Left ventricle myocardium superior (tissue), 1 donor: Measurements from ENCODE around the gene TERB1. TPM values are rescaled to one million over a fixed set of nuclear protein-coding genes. Genes with fewer than 3 reads are reported as not detected.
A peak's percentile ranks its signal among the peaks of the same experiment; 100 is the strongest.

ENCODE experiments used
- ATAC-seq: fragments of 200-7000 bp; cut with Tn5 transposase; one replicate; pipeline ENCODE4 v1.9.1; 2020; ENCODE audit warnings: mild to moderate bottlenecking, moderate library complexity
- DNase-seq: peaks from one replicate; pipeline ENCODE4 v3.0.0-alpha.2; 2020
- intact Hi-C: fragments of 100-400 bp; cut with micrococcal nuclease; formaldehyde crosslinking; loops from one replicate; pipeline ENCODE4 v1.11.0; 2022
- total RNA-seq: library from RNA; stranded (reverse); fragmentation: NEBNext Ultra II Directional; extraction: Animal tissue kit (Norgen Biotek cat#: 25700); gene quantifications from one replicate; pipeline ENCODE4 v1.2.1, GENCODE V29; 2021
- donor health status: DM: no; HTN: yes; CAD: no; lungs with severe emphysema.

TERB1 gene
- total RNA-seq, 1 donor from 2014 or later = not detected

DNA sequence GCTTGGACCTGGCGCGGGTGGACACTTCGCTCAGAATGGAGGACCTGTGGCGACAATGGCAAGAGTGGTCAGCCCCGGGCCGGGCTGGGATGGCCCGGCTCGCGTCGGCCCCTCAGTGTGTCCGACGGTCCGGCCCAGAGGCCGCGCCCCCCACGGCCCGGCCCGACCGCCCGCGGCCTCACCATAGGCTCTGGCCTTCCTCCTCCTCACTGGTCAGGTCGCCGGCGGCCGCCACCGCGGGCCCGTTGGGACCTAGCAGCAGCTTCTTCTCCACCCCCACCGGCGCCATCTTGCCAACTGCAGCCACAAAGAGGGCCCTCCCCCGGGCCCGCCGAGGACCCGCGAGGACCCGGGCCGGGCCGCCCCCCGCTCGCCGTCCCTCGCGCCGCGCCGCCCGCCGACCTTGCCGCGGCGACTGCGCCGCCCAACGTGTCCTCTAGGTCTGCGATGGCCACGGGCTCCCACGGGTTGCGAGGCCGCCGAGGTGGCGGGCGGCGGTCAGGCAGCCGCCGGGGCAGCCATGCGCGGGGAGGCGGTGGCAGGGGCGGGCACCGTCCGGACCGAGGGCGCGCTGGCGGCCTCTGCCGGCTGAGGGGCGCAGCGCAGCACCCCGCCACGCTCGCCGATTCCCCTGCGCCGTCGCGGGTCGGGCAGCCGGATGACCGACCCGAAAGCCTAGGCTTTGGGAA lies 49.9 kb downstream of the TERB1 start, which contains the start of gene DYNC1LI2:
DYNC1LI2 (minus strand) TSS at position 307 of the 689 bp plus-strand sequence; CDS start at position 289, 18 bp downstream.
- ATAC-seq = peak; percentile 93
- peak; percentile 89 for DNase-seq
- intact Hi-C loops = no loop called here

DNA sequence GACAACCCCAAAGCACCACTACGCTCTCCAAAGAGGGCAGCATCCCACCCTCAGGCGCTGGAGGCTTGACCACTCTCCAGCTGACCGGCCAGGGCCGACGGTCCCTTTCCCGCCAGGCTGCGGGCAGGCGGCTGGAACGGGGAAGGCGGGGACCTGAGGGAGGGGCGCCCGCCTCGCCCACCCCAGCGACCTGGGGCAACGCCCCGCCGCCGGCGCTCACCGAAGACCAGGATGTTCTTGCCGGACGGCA lies 50.4 kb downstream of the TERB1 start:
- DNase-seq = peak; percentile 51
- peak; percentile 48 for ATAC-seq
- intact Hi-C loops = no loop called here

DNA sequence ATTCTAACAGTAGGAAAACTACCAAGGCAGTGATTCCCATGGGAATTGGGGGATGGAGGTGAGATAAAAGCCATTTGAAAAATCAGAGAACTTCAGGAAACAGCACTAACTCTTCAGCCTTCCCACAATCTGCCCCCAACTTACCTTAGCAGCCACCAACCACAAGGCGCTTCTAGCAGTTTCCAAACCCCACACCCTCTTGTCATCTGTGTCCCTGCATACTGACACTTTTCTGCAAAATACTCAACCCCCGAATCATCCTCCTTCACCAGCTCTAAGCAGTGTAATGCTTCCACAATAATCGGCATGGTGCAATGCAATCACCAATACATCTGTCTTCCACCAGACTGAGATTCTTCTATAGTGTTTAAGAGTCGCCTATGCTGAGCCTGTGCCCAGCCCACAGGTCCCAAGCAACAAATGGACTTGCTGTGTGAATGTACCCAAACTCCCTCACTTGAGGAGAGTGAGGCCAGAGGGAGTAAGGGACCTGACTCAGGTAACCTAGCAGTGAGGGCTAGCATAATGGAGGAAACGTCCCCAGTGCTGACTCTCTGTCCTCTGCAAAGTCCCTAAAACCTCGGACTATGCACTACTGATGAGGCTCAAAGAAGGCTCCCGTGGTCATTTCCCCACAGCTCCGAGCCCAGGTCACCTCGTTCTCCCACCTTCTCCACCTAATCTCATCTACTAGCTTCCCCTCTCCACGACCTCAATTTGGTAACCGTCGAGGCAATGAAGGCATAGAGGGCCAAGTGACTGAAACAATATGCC lies 50.9 kb downstream of the TERB1 start:
- ATAC-seq (no peak), DNase-seq (no peak)
- intact Hi-C loops = no loop called here

DNA sequence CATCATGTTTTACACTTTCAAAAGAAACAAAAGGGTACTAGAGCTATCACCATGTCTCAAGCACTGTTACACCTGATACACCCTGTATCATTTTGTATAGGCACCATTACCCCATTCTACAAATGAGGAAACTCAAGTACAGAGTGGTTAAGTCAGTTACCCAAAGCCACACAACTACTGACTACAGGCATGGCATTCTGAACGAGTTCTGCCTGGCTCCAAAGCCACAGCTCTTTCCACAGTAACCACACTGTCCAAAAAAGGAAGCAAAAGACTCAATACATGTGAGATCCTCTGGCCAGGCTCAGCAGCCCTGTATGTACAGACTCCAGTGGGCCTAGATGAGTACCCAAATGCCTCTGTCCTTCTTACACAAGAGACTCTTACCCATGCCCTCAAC lies 54.7 kb downstream of the TERB1 start:
- DNase-seq (no peak), ATAC-seq (no peak)
- intact Hi-C loops = no loop called here

DNA sequence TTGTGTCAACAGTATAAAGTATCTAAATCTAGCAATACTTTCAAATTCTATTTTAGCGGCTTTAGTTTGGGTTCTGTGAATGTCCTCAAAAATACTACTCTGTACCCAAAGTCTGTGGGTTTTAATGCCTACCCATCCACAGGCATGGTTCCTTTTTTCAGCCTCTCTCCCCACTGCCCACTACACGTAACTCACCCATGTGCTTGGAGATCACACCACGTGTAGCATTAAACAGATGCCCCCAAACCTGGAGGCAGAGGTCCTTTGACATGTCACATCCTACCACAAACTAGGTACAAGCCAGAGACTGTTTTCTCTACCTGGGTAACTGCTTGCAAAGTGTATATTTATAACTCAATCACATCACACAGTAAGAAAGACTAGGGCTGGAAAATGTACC lies 55.3 kb downstream of the TERB1 start:
- intact Hi-C loops = no loop called here
- ATAC-seq (no peak), DNase-seq (no peak)

DNA sequence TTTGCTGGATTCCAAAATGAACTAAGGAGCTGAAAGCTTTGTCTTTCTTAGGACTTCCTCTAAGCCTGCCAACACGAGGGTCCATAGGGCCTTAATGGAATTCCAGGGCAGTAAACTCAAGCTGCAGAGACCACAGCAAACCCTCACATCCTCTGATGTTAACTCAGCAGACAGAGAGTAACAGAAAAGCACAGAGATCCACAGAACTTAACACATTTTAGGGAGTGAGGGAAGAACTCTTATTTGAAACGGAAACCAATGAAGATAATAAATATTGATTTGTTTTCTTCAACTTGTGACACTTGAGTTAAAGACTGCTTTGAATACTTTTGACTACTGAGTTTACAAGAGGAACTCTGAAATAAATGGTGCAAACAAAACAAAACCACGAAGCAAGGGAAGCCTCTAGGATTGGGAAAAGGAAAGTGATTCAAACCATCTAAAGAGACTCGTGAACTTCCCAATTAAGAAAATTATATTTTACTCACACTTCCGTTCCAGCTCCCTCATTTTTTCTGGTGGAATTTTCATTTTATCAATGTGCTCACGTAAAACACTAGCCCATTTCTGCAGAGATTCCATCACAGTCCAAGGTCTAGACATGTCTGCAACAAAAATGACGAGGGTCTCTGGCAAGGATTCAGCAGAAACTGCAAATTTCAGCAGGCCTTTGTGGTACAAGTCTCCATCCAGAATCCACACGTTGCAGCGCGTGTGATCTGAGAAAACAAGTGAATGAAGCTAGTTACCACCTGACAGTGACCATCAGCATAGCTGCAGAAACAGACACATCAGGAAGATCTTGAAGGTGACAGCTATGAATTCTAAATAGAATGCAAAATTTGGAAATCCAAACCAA lies 59.2 kb downstream of the TERB1 start:
- intact Hi-C loops = no loop called here
- ATAC-seq = peak; percentile 49
- DNase-seq = no peak

DNA sequence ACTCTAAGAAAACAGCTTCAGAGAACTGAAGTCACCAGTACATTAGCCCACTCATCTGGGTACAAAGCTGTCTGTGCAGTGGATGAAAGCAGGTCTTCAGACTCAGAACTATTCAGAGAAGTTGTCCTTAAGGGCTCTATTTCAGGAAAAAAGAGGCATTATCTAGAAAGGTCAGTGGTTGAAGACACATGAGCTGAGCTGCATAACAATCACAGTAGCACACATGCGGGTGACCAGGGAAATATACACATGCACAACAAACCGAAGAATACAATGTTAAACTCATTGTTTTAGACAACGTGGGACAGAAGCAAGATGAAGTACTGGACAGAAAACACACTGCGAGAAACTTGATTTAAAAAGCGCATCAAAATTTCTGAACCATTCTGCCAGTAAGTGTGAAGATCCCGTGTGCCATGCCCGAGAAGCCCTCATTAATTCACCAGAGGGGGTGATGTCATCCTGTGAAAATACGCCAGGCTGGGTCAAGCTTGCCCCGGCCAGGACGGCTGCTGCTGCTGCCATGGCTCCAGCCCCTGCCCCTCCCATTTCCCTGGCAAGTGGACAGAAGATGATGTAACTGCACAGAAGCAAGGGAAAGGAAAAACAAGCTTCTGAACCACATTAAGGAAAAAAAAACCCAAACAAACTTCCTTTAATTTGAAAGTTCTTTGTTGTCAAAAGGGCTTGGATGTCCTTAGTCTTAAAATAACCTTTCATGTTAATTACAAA lies 60.0 kb downstream of the TERB1 start:
- peak; percentile 87 for DNase-seq

DNA sequence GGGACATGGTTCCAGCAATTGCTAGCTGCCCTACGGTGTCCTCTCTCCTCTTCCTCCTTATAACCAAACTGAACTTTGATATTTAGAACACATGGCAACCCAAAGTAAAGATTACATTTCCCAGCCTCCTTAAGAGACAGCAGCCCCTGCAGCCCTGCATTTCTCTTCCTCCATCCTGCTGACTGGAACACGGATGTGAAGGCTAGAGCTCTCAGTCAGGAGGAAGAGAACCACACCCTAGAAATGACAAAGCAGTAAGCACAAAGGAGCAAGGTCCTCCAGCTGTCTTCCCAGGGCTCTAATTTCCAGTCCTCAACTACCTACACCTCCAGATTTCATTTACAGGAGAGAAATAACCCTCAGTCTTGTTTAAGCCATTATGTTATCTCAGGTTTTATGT lies 60.9 kb downstream of the TERB1 start:
- no peak for DNase-seq
- intact Hi-C loops = no loop called here
- ATAC-seq = peak; percentile 59

More for the DNA sequence above, 60.0 kb downstream of the TERB1 start:
- intact Hi-C loops = no loop called here
- ATAC-seq = peak; percentile 97

DNA sequence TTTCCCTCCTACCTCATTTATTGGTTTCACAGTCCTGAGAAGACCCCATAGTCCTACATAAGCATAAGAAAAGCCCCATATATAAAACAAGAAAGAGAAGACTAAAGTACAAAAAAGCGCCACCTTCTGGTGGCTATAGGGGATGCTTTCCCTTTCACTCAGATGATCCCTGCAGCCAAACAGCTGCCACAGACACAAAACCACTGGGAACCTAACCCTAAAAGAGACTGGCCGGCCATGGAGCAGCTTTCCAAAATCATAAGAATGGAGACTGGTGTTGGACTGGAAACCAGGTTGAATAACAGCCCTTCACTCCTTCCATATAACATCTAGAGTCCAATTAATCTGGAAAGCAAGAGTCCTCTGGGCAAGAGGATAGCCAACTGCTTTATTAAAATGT lies 61.4 kb downstream of the TERB1 start:
- ATAC-seq (peak; percentile 5), DNase-seq (no peak)
- intact Hi-C loops = no loop called here

DNA sequence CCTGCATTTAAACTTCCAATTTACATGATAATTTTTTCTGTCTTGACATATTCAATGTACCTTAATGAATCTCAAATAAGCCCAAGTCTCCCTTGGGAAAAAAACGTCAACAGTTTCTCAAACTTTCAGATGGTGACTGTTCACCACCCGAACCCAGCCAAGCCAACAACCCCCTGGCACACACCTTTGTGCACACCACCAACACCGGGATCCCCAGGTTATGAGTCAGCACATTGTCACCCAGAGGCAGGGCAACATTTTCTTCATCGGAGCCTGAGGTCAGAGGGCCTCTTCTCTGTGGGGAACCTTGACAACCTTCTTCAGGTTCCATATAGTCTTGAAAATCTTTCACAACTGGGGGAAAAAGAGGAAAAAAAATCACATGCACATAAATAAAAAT lies 65.5 kb downstream of the TERB1 start:
- DNase-seq = no peak
- intact Hi-C loops = no loop called here
- ATAC-seq = no peak

DNA sequence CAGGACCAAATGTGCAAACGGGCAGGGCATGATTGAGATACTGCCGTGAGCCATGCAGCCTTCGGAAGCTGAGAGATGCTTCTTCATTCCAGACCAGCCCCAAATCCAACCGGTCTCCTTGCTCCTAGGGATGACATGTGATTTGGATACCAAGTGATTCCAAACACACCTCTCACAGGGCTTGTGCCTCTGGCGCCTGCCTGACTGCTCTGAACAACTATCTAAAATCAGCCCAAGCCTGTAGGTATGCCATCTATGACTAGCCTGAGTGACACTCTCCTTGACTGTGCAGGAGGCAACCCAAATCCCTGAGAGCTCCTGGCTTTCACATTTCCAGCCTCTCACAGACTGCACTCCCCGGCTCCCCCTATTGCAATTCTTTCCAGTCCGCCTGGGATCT lies 70.3 kb downstream of the TERB1 start:
- intact Hi-C loops = no loop called here
- ATAC-seq = no peak
- no peak for DNase-seq

DNA sequence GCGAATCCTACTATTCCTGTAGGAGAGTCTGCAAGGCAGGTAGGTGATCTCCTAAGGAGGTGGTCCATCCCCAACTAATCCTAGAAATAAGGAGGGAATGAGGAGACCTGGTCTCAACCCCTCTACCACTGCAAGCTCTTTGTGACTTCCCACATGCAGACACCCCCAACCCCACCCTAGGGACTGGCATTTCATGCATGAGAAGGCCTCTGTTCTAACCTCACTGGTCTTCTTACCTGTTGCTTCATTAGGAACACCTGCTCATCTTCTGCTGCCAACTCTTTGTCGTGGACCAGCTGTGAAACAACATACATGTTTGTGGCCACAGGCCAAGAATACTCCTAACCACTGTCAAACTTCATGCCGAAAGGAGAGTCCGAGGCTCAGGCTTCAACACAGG lies 72.6 kb downstream of the TERB1 start:
- ATAC-seq = no peak
- DNase-seq = no peak
- intact Hi-C loops = no loop called here

DNA sequence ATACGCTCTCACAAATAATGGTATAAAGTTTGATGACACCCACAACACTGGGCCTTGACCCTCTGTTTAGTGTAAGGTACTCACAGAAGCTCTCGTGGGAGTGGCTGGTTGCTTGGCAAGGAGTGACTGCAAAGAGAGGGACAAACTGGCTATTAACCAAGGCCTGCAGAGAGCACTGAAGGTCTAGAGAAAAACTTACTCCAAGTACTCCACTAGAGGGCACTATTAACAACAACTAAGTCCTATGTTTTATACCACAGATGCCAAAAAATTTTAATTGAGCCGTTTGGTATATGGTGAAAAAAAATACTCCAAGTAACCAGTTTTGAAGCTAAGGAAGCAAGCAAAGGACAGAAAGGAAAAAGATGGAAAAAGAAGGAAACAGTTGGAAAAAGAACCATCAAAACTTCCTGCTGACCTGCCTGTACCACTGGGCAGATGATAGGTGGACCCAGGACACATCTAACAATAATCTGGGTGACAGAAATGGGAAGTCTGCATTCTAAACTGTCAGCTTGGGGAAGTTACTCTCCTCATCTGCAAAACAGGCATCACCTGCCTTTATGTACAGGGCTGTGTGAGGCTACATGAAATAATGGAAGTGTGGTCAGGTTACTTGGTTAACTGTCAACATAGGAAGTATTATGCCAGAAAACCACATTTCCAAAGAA lies 73.1 kb downstream of the TERB1 start:
- intact Hi-C loops = no loop called here
- peak; percentile 35 for DNase-seq
- peak; percentile 88 for ATAC-seq

DNA sequence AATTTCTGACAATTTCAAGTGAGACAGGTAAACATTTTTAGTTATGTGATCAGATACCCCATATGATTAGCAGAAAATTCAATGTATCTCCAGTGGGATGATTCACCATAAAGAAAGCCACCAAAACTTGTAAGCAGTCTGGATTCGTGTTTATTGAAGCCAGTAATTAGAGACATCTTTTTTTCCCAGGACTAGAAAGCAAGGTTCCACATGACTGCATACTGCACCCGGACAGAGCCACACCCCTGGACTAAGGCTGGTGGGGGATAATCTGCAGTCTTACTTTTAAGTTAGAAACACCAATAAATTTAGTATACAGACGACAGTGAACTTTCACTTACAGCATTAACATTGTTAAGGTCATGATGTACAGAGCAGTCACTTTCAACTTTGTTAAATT lies 80.6 kb downstream of the TERB1 start:
- ATAC-seq (no peak), DNase-seq (no peak)
- intact Hi-C loops = no loop called here

DNA sequence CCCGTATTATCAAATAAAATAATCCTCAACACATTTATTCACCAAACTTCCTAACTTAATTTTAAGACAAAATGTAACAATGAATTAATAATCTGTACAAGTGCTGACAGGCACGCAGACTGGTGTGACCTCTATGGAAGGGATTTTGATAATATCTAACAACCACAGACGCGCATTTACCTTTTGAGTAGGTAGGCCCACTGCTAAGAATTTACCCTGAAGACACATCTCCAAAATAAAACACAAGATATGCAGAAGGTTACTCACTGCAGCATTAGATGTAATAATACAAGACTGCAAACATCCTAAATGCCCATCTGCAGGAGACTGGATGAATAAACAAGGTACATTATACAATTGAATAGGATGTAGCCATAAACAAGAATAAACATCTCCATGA lies 82.1 kb downstream of the TERB1 start:
- intact Hi-C loops = no loop called here
- no peak for ATAC-seq
- no peak for DNase-seq

DNA sequence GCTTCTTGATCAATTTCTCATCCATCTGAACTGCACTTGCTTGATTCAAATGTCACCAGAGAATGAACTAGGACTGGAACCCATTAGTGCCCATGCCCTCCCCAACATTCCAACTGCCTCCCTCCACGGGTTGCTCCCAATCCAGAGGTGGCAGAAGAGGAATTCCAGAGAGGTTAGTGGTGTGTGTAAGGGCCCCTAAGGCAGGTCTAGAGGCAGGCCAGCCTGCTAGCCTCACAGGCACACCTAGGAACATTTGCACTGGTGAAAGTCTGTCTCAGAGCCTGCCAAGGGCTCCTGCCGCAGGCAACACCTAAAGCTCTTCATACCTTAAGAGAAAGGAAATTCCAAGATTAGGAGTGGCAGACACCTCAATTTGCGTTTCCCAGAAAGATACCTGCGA lies 83.6 kb downstream of the TERB1 start:
- DNase-seq = no peak
- intact Hi-C loops = no loop called here
- ATAC-seq = no peak

DNA sequence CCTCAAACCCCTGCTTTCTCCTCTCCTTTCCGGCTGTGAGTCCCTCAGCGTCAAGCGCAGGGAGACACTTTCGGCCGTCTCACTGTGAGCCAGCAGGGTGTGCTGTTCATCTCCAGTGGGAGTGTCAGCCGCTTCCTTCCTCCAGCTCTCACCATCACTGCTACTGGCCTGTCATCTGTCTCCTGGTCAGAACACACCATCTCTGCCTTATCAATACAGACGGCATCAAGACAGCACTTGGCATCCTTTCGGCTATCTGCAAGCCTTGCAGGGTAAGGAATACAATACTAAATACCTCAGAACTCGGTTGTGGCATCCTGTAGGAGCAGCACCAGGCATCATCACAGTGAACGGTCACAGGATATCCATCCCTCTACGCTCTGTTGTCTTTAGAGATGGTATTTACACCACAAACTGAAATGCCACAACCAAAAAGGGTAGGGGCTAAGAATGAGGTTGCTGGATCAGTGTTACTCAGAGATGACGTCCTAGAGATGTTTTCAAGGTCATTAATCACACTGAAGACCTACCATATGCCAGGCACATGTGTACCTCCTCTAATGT lies 84.2 kb downstream of the TERB1 start:
- ATAC-seq (peak; percentile 68), DNase-seq (peak; percentile 46)
- intact Hi-C loops = no loop called here

DNA sequence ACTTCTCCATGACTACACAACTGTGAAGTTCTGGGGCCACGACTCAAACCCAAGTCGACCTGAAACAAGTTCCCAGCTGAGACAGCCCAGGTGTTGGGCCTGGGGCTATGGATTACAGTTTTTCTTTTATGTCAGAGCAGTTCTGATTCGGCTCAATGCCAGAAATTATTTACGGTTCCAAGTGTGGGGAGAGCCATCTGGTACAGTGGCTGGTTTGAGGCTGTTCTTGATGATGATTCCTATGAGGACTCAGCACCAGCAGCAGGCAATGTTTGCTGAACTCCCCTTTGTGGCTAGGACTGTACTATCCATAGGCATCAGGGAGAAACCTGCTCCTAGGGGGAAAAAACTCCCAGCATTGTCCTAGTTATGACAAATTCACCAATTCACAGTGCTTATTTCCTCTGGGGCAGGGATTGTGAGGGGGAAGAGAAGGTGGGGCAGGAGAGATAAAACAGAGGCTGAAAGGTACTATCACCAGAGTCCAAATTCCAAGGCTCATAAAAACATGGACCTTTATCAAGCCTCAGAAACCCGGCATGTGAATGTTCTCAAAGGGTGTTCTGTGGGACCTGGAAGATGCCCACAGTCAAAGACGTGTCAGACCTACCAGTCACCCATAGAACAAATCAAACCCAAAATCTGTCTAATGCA lies 86.6 kb downstream of the TERB1 start:
- DNase-seq = no peak
- intact Hi-C loops = no loop called here
- no peak for ATAC-seq
